Activated CD4-positive, alpha-beta T cell treated with anti-CD3 and anti-CD28 coated beads, Interleukin-2, Interleukin-6, amounts not matched to agents 100 ng/mL and 50 ng/mL, durations not matched to agents 16 hours and 8 hours (primary cell): ENCODE results near the gene EDARADD.

Experiments used
- DNase-seq: peaks from one replicate; pipeline ENCODE4 v3.0.0-alpha.2; 2020

The EDARADD gene

GRCh38 chr1:236520445-236521005, 126.4 kb downstream of the EDARADD start:
- no peak for DNase-seq

GRCh38 chr1:236522937-236523703, 129.0 kb downstream of the EDARADD start:
- DNase-seq = no peak

GRCh38 chr1:236523704-236524141, 129.6 kb downstream of the EDARADD start, which contains the start of gene LGALS8:
Gene LGALS8, plus strand, starts transcription at chr1:236523982. Its CDS starts 2,089 bp downstream, at chr1:236526071.
- DNase-seq = peak; percentile 90

GRCh38 chr1:236524142-236524894, 130.2 kb downstream of the EDARADD start:
- peak; percentile 82 for DNase-seq

- no peak for DNase-seq
Observed at GRCh38 chr1:236524895-236525184, 130.8 kb downstream of the EDARADD start.

- DNase-seq = no peak
Observed at GRCh38 chr1:236526079-236526478, 132.0 kb downstream of the EDARADD start.

- DNase-seq = no peak
Observed at GRCh38 chr1:236530286-236530685, 136.2 kb downstream of the EDARADD start.

GRCh38 chr1:236530959-236531358, 136.9 kb downstream of the EDARADD start:
- no peak for DNase-seq

- DNase-seq = no peak
Observed at GRCh38 chr1:236532850-236533249, 138.8 kb downstream of the EDARADD start.

- DNase-seq = peak; percentile 65
Observed at GRCh38 chr1:236534151-236534651, 140.1 kb downstream of the EDARADD start.
